Natural killer cell treated with Interleukin-12 subunit alpha and Interleukin-12 subunit beta and Interleukin-15 and Interleukin-18, amount 100 ng/mL, for 72 hours (primary cell): ENCODE results near the gene FAM135A. TPM values are rescaled to one million over a fixed set of nuclear protein-coding genes. Genes with fewer than 3 reads are reported as not detected.
"Not testable (repeated sequence)": the region's sequence is repeated elsewhere in the genome, so short reads cannot be mapped to it uniquely, and the experiment has no call there.

Experiments
- ATAC-seq, 2 donors: fragments of 150-1000 bp; cut with Tn5 transposase in 1 of 2; sonication (Bioruptor Pico), chemical (Tn5 transposase) in 1 of 2; 2 replicates each; pipeline ENCODE4 v1.10.0; 2021
- DNase-seq: peaks from one replicate; pipeline ENCODE4 v3.0.0; 2022; ENCODE audit warnings: low spot score
- H3K27ac Mint-ChIP-seq, 2 donors: 1 replicate in 1 of 2; 2 replicates in 1 of 2; pipeline ENCODE4 v1.8.0; 2022; ENCODE audit warnings: mixed read lengths in 2 of 2, mild to moderate bottlenecking in 1 of 2, moderate library complexity in 1 of 2
- H3K27me3 Mint-ChIP-seq, 2 donors: 1 replicate in 1 of 2; 2 replicates in 1 of 2; pipeline ENCODE4 v1.8.0; 2022; ENCODE audit warnings: mixed read lengths in 2 of 2
- H3K36me3 Mint-ChIP-seq: one replicate; pipeline ENCODE4 v1.8.0; 2022; ENCODE audit warnings: mixed read lengths
- H3K4me1 Mint-ChIP-seq, 2 donors: 1 replicate in 1 of 2; 2 replicates in 1 of 2; pipeline ENCODE4 v1.8.0; 2022; ENCODE audit warnings: low read depth in 2 of 2, mixed read lengths in 2 of 2, mild to moderate bottlenecking in 1 of 2
- H3K4me3 Mint-ChIP-seq: one replicate; pipeline ENCODE4 v1.8.0; 2022; ENCODE audit warnings: mixed read lengths
- H3K9me3 Mint-ChIP-seq: 2 replicates; pipeline ENCODE4 v1.8.0; 2022; ENCODE audit warnings: mixed read lengths
- total RNA-seq, 2 donors: library from RNA; stranded (reverse); gene quantifications; one replicate each; pipeline ENCODE4 v1.2.3, GENCODE V29; 2022

The FAM135A gene
- total RNA-seq, 2 donors from 2014 or later, result 7.0 to 20.4 TPM

- Mint-ChIP-seq H3K4me1 (peaks cover 0 to 1% of the 10 kb centered on the region in 2 donors), H3K27ac (no peak overlapping the region), H3K36me3 (peaks cover under 1% of the 10 kb centered on the region), H3K27me3 (no peaks in the 10 kb centered on the region), H3K9me3 (no peaks in the 10 kb centered on the region), H3K4me3 (no peak overlapping the region)
- ATAC-seq (no peak), DNase-seq (no peak)
Observed at GRCh38 chr6:70459235-70459634, 45.9 kb downstream of the FAM135A start.

DNA sequence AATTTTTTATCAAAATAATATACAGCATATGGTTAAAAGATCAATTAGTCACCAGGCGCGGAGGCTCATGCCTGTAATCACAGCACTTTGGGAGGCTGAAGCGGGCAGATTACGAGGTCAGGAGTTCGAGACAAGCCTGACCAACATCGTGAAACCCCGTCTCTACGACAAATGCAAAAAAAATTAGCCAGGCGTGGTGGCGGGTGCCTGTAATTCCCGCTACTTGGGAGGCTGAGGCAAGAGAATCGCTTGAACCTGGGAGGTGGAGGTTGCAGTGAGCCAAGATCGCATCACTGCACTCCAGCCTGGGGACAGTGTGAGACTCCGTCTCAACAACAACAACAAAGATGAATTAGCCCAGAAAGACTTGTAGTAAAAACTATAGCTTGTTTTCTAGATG is 46.4 kb downstream of the FAM135A start:
- not testable (repeated sequence) for H3K4me3 Mint-ChIP-seq

GRCh38 chr6:70470016-70470415 is 56.7 kb downstream of the FAM135A start:
- ATAC-seq (no peak), DNase-seq (no peak)
- H3K27ac Mint-ChIP-seq, result no peak overlapping the region
- no peak overlapping the region for H3K4me3 Mint-ChIP-seq
- H3K9me3 Mint-ChIP-seq, result no peaks in the 10 kb centered on the region
- no peaks in the 10 kb centered on the region for H3K4me1 Mint-ChIP-seq
- H3K36me3 Mint-ChIP-seq, result peaks cover 8% of the 10 kb centered on the region
- H3K27me3 Mint-ChIP-seq, result no peaks in the 10 kb centered on the region

More for the DNA sequence above, 46.4 kb downstream of the FAM135A start:
- not testable (repeated sequence) for ATAC-seq, DNase-seq, H3K27ac Mint-ChIP-seq, H3K4me1 Mint-ChIP-seq, H3K36me3 Mint-ChIP-seq, H3K9me3 Mint-ChIP-seq, H3K27me3 Mint-ChIP-seq

- H3K9me3 Mint-ChIP-seq, ATAC-seq, H3K36me3 Mint-ChIP-seq, H3K27ac Mint-ChIP-seq, DNase-seq, H3K27me3 Mint-ChIP-seq, H3K4me3 Mint-ChIP-seq, H3K4me1 Mint-ChIP-seq: not testable (repeated sequence)
Observed at GRCh38 chr6:70470510-70470909, 57.2 kb downstream of the FAM135A start.

- Mint-ChIP-seq H3K4me1 (no peaks in the 10 kb centered on the region), H3K27me3 (no peaks in the 10 kb centered on the region), H3K9me3 (no peaks in the 10 kb centered on the region), H3K36me3 (peaks cover 13% of the 10 kb centered on the region), H3K27ac (no peak overlapping the region), H3K4me3 (no peak overlapping the region)
- DNase-seq (no peak), ATAC-seq (no peak)
Observed at GRCh38 chr6:70474751-70475150, 61.4 kb downstream of the FAM135A start.

GRCh38 chr6:70479236-70479635 is 65.9 kb downstream of the FAM135A start:
- no peak for ATAC-seq
- H3K27ac Mint-ChIP-seq, result no peak overlapping the region
- no peaks in the 10 kb centered on the region for H3K27me3 Mint-ChIP-seq
- no peaks in the 10 kb centered on the region for H3K9me3 Mint-ChIP-seq
- no peak for DNase-seq
- H3K4me3 Mint-ChIP-seq, result no peak overlapping the region
- H3K4me1 Mint-ChIP-seq, result no peaks in the 10 kb centered on the region
- H3K36me3 Mint-ChIP-seq, result peaks cover 14% of the 10 kb centered on the region

DNA sequence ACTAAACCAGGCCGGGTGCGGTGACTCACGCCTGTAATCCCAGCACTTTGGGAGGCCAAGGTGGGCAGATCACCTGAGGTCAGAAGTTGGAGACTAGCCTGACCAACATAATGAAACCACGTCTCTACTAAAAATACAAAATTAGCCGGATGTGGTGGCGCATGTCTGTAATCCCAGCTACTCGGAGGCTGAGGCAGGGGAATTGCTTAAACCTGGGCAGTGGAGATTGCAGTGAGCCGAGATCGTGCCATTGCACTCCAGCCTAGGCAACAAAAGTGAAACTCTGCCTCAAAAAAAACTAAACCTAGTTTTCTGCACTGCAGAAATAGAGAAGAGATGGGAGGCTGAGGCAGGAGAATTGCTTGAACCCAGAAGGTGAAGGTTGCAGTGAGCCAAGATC is 73.3 kb downstream of the FAM135A start:
- H3K27me3 Mint-ChIP-seq, H3K9me3 Mint-ChIP-seq, DNase-seq, H3K36me3 Mint-ChIP-seq, H3K27ac Mint-ChIP-seq, H3K4me1 Mint-ChIP-seq, H3K4me3 Mint-ChIP-seq, ATAC-seq: not testable (repeated sequence)

GRCh38 chr6:70489364-70489763 is 76.1 kb downstream of the FAM135A start:
- Mint-ChIP-seq H3K9me3 (no peaks in the 10 kb centered on the region), H3K4me1 (no peaks in the 10 kb centered on the region), H3K36me3 (no peaks in the 10 kb centered on the region), H3K4me3 (no peak overlapping the region), H3K27ac (no peak overlapping the region), H3K27me3 (no peaks in the 10 kb centered on the region)
- no peak for DNase-seq
- no peak for ATAC-seq

DNA sequence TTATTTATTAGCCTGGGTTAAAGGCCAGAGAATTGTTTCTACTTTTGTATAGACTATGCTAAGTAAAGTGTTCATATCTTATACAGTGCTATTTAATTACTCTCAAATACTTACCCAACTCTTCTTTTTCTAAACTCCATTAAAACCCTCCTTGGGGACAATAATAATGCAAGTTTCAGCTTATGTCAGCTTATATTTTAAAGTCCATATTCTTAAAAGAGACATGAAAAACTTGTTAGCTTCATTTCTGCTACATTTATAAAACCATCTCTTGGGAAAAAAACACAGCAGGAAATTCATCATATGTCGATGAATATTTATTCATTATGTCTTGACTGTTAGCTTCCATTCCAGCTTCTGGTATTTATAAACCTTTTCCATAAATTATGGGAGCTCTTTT is 81.5 kb downstream of the FAM135A start:
- H3K9me3 Mint-ChIP-seq, result peaks cover 14% of the 10 kb centered on the region
- peaks cover 16% of the 10 kb centered on the region for H3K36me3 Mint-ChIP-seq
- H3K27me3 Mint-ChIP-seq, result no peaks in the 10 kb centered on the region
- ATAC-seq (no peak), DNase-seq (no peak)
- H3K27ac Mint-ChIP-seq, result no peak overlapping the region
- no peaks in the 10 kb centered on the region for H3K4me1 Mint-ChIP-seq
- no peak overlapping the region for H3K4me3 Mint-ChIP-seq

- peaks cover 17% of the 10 kb centered on the region for H3K9me3 Mint-ChIP-seq
- H3K4me3 Mint-ChIP-seq, DNase-seq, H3K4me1 Mint-ChIP-seq, H3K27me3 Mint-ChIP-seq, ATAC-seq, H3K27ac Mint-ChIP-seq: not testable (repeated sequence)
- peaks cover 21% of the 10 kb centered on the region for H3K36me3 Mint-ChIP-seq
Observed at GRCh38 chr6:70495790-70496189, 82.5 kb downstream of the FAM135A start.

GRCh38 chr6:70502484-70502883 is 89.2 kb downstream of the FAM135A start:
- Mint-ChIP-seq H3K27me3 (no peaks in the 10 kb centered on the region), H3K4me3 (no peak overlapping the region), H3K9me3 (peaks cover 10% of the 10 kb centered on the region), H3K36me3 (peaks cover 42% of the 10 kb centered on the region), H3K27ac (no peak overlapping the region), H3K4me1 (no peaks in the 10 kb centered on the region)
- no peak for DNase-seq
- ATAC-seq, result no peak

DNA sequence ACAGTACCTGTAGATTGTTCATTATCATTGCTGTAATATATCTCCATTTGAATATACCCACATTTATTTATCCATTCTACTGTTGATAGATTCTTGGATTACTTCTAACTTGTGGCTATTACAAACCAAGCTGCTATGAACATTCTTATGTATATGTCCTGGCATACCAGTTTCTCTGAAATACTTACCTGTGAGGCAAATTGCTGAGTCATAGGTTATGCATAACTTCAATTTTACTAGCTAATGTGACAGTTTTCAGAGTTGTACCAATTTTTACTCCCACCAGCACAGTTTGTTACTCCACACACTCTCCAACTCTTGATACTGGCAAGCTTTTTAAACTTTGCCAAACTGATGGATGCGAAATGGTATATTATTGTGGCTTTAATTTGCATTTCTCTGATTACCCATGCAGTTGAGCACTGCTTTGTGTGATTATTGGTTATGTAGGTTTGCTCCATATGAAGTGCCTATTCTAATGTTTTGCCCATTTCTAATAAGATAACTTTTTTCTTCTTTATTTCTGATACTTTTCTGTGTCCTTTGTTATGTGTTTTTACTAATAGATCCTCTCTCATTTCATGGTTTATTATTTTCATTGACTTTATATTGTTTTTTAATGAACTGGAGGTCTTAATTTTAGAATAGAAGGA is 90.6 kb downstream of the FAM135A start:
- no peak for ATAC-seq
- DNase-seq, result no peak
- Mint-ChIP-seq H3K4me3 (no peak overlapping the region), H3K27me3 (no peaks in the 10 kb centered on the region), H3K4me1 (no peaks in the 10 kb centered on the region), H3K36me3 (peaks cover 33% of the 10 kb centered on the region), H3K9me3 (peaks cover 5% of the 10 kb centered on the region), H3K27ac (no peak overlapping the region)

GRCh38 chr6:70506321-70506720 is 93.0 kb downstream of the FAM135A start:
- Mint-ChIP-seq H3K4me3 (no peak overlapping the region), H3K36me3 (peaks cover 21% of the 10 kb centered on the region), H3K27me3 (no peaks in the 10 kb centered on the region), H3K9me3 (no peaks in the 10 kb centered on the region), H3K27ac (no peak overlapping the region), H3K4me1 (no peaks in the 10 kb centered on the region)
- DNase-seq (no peak), ATAC-seq (no peak)

DNA sequence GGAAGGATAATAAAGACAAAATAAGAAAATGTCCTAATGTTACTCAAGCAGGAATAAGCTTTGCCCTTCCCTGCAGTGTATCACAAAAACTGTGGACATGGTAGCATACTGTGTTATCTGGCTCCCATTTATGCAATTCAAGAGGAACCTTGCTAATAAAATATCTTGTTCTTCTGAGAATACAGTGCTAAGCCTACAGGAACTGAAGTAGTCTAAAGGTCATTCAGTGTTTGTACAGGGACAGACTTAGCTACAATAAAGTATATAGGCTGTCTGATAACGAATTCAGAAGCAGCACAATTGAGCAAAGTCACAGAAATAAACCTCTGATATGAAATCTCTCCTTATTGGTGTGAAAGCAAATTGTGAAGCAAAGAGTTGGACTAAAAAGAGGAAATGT is 93.9 kb downstream of the FAM135A start:
- H3K27ac Mint-ChIP-seq, result no peak overlapping the region
- no peaks in the 10 kb centered on the region for H3K4me1 Mint-ChIP-seq
- DNase-seq, result no peak
- H3K36me3 Mint-ChIP-seq, result peaks cover 21% of the 10 kb centered on the region
- no peak for ATAC-seq
- no peak overlapping the region for H3K4me3 Mint-ChIP-seq
- H3K9me3 Mint-ChIP-seq, result no peaks in the 10 kb centered on the region
- H3K27me3 Mint-ChIP-seq, result no peaks in the 10 kb centered on the region

DNA sequence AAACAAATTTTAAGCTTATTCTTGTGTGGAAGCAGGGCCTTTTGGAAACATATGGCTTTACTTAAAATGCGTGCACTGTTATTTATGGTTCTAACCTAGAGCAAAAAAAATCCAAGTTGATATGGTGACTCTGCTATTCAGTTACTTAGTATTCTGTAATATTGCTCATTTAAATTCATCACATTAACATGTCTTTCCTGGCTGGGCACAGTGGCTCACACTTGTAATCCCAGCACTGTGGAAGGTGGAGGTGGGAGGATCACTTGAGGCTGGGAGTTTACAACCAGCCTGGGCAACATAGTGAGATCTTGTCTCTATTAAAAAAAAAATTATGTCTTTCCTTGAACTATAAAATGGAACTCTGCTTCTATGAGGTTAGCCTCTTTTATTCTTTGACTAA is 95.6 kb downstream of the FAM135A start:
- DNase-seq, result no peak
- Mint-ChIP-seq H3K36me3 (peaks cover 15% of the 10 kb centered on the region), H3K4me1 (no peaks in the 10 kb centered on the region), H3K4me3 (no peak overlapping the region), H3K27me3 (no peaks in the 10 kb centered on the region), H3K9me3 (no peaks in the 10 kb centered on the region), H3K27ac (no peak overlapping the region)
- ATAC-seq, result no peak
